MM.1S (cell line): ENCODE measurements around the gene SCN4B.

ENCODE experiments used
- EZH2 ChIP-seq: fragments of 300-600 bp; sonication (generic); optimal IDR thresholded peaks from 2 replicates; pipeline ENCODE3; 2017; ENCODE audit warnings: low read depth, mild to moderate bottlenecking, antibody characterized with exemption, low read length, mixed read lengths
- TF ChIP-seq, protein P1 (sequence below): fragments of 300-600 bp; sonication (generic); IDR thresholded peaks from 2 replicates; pipeline ENCODE4 v1.5.1; 2016; ENCODE audit warnings: antibody characterized with exemption, low read length, mixed read lengths

DNA sequence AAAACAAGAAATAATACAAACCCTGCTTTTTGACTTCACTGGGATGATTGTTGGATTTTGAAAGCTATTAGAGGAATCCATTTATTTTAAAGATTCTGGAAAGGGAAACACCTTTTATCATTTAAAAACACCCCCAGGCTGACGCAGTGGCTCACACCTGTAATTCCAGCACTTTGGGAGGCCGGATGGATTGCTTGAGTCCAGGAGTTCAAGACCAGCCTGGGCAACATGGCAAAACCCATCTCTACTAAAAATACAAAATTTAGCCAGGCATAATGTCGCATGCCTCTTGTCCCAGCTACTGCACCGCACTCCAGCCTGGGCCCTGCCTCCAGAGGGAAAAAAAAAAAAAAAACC is 24.1 kb upstream of the SCN4B start:
- TF ChIP-seq EZH2, result no peak
- TF ChIP-seq, protein P1, sequence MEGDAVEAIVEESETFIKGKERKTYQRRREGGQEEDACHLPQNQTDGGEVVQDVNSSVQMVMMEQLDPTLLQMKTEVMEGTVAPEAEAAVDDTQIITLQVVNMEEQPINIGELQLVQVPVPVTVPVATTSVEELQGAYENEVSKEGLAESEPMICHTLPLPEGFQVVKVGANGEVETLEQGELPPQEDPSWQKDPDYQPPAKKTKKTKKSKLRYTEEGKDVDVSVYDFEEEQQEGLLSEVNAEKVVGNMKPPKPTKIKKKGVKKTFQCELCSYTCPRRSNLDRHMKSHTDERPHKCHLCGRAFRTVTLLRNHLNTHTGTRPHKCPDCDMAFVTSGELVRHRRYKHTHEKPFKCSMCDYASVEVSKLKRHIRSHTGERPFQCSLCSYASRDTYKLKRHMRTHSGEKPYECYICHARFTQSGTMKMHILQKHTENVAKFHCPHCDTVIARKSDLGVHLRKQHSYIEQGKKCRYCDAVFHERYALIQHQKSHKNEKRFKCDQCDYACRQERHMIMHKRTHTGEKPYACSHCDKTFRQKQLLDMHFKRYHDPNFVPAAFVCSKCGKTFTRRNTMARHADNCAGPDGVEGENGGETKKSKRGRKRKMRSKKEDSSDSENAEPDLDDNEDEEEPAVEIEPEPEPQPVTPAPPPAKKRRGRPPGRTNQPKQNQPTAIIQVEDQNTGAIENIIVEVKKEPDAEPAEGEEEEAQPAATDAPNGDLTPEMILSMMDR, result no peak
